ENCODE measurements around the gene JAZF1.

The JAZF1 gene

GRCh38 chr7:28106321-28106829, 74.2 kb downstream of the JAZF1 start:
- no peak for DNase-seq (ENCODE audit: low read depth, low spot score)

DNA sequence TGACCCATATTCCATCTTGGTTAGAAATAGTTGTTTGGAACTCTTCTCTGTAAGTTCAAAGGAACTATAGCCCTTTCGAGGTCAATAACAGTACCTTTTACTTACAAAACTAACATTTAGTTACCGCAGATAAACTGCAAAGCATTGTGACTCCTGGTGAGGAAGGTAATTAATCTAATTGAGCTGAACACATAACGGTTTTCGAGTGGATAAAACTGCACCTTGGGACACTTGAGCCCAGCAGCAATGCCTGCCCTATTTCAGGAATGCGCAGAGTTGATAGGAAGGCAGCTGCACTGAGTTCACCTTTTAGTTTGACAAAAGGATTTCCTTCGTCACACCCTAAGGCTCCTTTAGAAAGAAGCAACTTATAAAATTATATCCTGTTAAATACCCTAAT, 75.4 kb downstream of the JAZF1 start:
- no peak for DNase-seq (ENCODE audit: low read depth, low spot score)

GRCh38 chr7:28104811-28105210, 75.8 kb downstream of the JAZF1 start:
- DNase-seq (ENCODE audit: low read depth, low spot score) = no peak

- no peak for DNase-seq (ENCODE audit: low read depth, low spot score)
Measured at GRCh38 chr7:28104041-28104541, 76.5 kb downstream of the JAZF1 start.

- no peak for DNase-seq (ENCODE audit: low read depth, low spot score)
Measured at GRCh38 chr7:28102797-28103196, 77.8 kb downstream of the JAZF1 start.

DNA sequence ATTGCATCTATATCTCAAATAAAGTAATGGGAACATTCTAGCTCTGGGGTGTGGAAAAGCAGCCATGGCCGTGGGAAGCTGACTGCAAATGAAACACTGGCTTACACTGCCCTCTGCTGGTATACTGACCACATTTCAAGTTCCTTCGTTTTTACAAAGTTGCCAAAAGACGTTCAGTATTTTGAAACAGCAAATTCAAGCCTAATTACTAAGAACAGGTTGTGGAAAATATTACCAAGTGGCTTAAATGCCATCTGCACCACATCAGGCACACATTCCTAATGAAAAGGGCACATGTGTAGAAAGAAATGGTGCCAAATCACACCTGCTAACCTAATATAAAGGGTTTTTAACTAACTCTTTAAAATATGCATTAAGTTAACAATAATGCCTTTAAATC, 83.9 kb downstream of the JAZF1 start:
- DNase-seq (ENCODE audit: low read depth, low spot score) = peak; percentile 17

GRCh38 chr7:28095231-28095630, 85.4 kb downstream of the JAZF1 start:
- no peak for DNase-seq (ENCODE audit: low read depth, low spot score)

- peak; percentile 25 for DNase-seq (ENCODE audit: low read depth, low spot score)
Measured at GRCh38 chr7:28093623-28094232, 86.9 kb downstream of the JAZF1 start.

- DNase-seq (ENCODE audit: low read depth, low spot score) = no peak
Measured at GRCh38 chr7:28091190-28091589, 89.4 kb downstream of the JAZF1 start.

DNA sequence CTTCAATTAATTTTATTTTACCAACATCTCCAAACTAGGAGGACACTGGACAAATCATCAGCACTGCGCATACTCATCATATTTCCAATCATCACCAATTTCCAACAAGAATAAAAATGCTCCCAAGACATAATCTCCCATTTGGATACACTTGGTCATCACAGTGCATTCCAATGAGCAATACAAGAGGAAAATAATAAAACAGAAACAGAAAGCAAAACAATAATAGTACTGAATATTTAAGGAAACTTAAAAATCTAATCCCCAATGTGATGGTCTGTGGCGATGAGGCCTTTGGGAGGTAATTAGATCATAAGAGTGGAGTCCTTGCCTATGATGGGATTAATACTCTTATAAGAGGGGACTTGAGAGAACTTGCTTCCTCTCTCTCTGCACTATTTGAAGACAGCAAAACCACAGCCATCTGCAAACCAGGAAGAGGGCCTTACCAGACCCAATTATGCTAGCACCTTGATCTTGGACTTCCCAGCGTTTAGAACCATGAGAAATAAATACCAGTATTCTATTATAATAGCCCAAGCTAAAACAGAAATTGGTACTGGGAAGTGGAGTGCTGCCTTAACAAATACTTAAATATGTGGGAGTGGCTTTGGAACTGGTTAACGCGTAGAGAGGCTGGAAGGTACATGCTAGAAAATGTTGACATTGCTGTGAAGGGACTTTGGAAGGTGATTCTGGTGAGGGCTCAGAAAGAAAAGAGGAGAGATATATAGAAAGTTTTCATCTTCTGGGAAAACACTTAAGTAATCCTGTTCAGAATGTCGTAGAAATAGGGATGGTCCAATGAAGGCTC, 91.5 kb downstream of the JAZF1 start:
- no peak for DNase-seq (ENCODE audit: low read depth, low spot score)

- DNase-seq (ENCODE audit: low read depth, low spot score) = no peak
Measured at GRCh38 chr7:28088032-28088431, 92.6 kb downstream of the JAZF1 start.

DNA sequence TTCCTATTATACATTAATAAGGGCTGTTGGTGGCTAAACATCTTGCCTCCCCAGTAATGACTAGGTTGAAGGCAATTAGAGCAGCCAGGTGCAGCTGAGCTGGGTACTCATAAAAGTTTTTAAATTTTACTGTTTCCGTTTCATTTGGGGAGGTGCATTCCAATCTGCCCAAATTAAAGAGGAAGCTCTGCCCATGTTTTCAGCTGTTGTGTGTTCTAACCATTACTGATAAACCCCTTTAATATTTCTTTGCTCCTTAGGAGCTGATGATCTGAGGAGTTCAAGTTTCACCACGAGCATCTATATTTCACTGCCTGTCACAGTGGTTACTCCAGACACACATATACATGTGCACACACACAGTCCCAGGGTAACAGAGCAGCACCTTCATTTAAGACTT, 94.4 kb downstream of the JAZF1 start:
- no peak for DNase-seq (ENCODE audit: low read depth, low spot score)

- no peak for DNase-seq (ENCODE audit: low read depth, low spot score)
Measured at GRCh38 chr7:28083998-28084985, 96.3 kb downstream of the JAZF1 start.

DNA sequence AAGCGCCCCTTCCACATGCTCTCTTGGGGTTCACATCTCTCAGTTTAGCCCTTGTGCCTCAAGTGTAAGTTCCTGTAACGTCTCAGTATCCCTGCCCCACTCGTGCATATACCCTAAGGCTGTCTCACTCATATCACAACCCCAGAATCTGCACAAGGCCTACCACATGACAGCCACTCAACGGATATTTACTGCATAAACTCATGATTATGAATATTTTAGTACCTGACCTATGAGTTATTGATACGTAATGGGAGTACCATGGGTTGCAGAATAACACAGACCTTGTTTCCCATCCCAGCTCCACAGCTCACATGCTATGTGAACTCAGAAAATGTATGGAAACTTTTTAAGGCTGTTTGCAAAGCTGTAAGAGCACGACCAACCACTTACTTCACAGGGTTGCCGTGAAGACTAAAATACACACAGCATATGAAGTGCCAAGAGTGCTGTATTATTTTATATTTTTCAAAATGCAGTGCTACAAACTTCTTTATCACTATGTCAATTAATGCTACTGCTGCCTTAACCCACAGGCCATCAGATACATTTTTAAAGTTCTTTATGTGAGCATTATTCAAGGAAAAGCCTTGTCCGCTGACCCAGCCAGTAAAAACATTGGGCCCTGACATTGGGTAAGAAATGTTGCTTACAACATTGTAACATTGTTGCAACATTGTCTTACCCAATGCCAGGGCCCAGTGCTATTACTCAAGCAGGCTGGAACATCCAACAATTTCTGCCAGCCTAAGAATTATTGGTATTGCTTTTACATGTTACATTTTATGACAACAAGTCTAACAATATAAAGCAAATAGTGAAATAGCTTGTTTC, 97.2 kb downstream of the JAZF1 start:
- DNase-seq (ENCODE audit: low read depth, low spot score) = no peak

DNA sequence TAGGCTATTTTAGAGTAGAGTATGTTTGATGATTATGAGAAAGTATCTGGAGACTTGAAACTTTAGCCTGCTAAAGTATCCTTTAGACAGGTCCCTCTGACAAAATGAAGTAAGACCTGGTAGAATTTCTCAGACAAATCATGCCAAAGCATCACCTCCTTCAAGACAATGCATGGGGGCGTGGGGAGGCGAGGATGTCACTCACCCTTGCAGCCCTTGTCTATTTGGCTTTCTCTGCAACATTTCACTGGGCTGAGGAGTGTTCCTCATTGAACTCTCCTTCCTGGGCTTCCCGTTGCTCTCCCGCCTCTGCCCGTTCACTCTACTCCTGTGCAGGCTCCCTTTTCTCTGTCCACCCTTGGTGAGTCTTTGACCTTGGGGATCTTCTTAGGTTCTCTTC, 98.5 kb downstream of the JAZF1 start:
- no peak for DNase-seq (ENCODE audit: low read depth, low spot score)

GRCh38 chr7:28081016-28081415, 99.6 kb downstream of the JAZF1 start:
- DNase-seq (ENCODE audit: low read depth, low spot score) = no peak

DNA sequence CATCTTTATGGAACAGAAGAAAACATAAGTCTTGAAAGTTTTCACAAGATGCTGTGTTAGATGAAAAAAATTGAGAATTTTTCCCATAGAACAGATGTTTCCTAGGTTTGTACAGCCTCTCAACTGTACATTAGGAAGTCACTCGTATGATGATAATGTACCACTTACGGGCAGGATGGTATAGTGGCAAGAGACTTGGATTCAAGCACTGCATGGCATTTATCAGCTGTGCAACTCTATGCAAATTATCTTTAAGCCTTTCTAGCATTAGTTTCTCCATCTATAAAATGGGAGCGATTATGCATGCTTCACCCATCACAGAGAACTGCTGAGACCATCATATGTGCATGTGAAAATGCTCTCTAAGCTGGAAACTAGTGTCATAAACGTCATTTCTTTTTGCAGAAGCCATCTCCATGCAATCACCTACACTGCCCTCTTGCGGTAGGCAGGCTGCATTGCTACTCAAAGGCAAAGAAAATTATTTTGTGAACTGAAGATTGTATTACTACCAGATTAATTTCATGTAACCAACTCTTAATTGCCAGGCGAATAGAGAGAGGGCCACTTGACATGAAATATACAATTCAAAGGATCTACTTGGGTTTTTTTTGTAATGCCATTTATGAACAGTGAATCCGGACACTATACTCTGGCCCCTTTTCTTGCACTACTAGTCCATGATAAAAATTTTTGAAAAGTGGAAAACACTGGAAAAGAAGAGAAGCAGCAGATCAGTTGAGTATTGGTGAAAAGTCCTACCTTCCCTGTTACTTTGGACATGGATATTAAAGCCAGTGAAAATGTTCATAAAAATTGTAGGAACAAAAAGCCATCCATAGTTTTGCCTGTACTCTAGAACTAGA, 102.3 kb downstream of the JAZF1 start:
- DNase-seq (ENCODE audit: low read depth, low spot score) = peak; percentile 28

DNA sequence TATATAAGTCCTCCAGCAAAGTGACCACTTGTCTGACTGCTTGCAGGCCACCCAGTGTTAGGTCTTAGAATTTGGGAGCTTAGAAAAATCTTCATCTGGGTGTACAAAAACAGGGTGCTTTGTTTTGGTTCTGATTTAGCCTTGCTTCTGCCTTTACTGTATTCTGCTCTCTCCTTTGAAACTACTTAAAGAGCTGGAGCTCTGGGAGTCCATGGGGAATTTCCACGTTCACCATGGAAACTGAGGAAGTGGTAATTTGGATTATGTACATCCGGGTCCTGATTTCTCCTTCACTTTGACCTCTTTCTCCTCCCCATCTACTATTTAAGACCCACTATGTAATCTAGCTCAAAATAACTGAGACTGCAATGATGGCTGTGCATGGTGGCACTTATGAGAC, 103.0 kb downstream of the JAZF1 start:
- DNase-seq (ENCODE audit: low read depth, low spot score) = no peak

DNA sequence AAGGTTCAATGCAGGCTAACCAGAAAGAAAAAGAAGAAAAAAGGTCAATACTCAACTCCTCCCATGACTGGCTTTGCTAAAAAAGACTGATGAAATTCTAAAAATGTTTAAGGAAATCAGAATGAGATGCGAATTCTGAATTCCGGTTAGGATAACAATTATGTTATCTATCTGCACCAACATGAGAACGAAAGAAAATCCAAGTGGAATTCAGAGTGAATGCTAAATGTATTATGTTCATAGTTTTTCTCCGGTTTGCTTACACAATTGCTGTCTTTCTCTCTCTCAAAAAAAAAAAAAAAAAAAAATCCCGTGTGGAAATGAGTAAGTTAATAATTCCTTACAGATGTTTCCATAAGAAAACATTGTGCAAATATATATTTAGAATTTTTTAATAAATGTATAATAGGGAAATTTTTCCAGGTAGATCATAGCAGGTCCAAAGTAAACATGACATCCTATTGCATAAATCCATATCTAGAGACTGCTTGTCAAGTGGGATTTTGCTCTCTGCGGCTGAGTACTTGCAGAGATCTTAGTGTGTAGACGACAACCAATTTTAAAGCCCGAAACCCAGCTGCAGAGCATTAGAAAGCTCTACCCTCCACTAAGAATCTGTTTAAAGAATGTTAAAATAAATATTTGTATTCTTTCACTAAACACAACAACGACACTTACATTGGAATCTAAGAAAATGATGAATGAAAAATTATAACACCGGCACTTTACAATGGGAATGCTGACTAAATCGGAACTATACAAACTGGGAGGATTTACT, 104.0 kb downstream of the JAZF1 start:
- no peak for DNase-seq (ENCODE audit: low read depth, low spot score)
